GM12878 (cell line): ENCODE results near the gene KIF5A. TPM values are rescaled to one million over a fixed set of nuclear protein-coding genes. Genes with fewer than 3 reads are reported as not detected.

Source experiments
- ATAC-seq: fragments of 200-7000 bp; cut with Tn5 transposase; 3 replicates; pipeline ENCODE4 v1.9.1; 2020; ENCODE audit warnings: mild to moderate bottlenecking, moderate library complexity
- BruUV-seq: library from RNA; stranded (reverse); fragments of 400-500 nt; replicated peaks from 2 replicates; lab custom pipeline; 2021; lab: Mats Ljungman, UMichigan
- CTCF ChIA-PET: fragments of 300-600 bp; sonication (Branson Sonifier 250); formaldehyde crosslinking; extraction: SDS; loops from one replicate; lab custom pipeline; 2021; ENCODE audit warnings: inconsistent platforms; lab: Yijun Ruan, JAX
- POLR2A ChIA-PET: fragments of 350-600 bp; formaldehyde crosslinking; extraction: SDS; loops from one replicate; lab custom pipeline; 2021; ENCODE audit warnings: inconsistent platforms; lab: Charles Lee
- RAD21 ChIA-PET: fragments of 300-600 bp; sonication (Branson Sonifier 250); formaldehyde crosslinking; loops from one replicate; lab custom pipeline; 2023; ENCODE audit warnings: antibody characterized with exemption; ENCODE audit not compliant: unreplicated experiment; lab: Charles Lee
- SMC1A ChIA-PET: fragments of 300-600 bp; sonication (Branson Sonifier 250); formaldehyde crosslinking; loops from one replicate; lab custom pipeline; 2023; ENCODE audit not compliant: unreplicated experiment, uncharacterized antibody; lab: Charles Lee
- DNase-seq: peaks from one replicate; pipeline ENCODE4 v3.0.0-alpha.2; 2011; ENCODE audit warnings: low read depth, low spot score
- FAIRE-seq: peaks from 3 replicates; lab custom pipeline; 2011; peaks lifted over from hg19 to GRCh38; lab: Jason Lieb, UNC
- H2AFZ ChIP-seq: 2 replicates; pipeline ENCODE4 v1.6.0; 2011; ENCODE audit warnings: low read depth, low read length, control low read depth; ENCODE audit not compliant: control insufficient read depth
- H3K27ac ChIP-seq: 2 replicates; pipeline ENCODE4 v1.5.1; 2011; ENCODE audit warnings: control low read depth; ENCODE audit not compliant: control insufficient read depth, insufficient read depth
- H3K27me3 ChIP-seq, 2 experiments: replicated peaks in 1 of 2; 2 replicates each; pipeline versions ENCODE4 v1.6.0 to v1.6.1; 2011; ENCODE audit warnings: low read length in 1 of 2; ENCODE audit not compliant: control insufficient read depth in 2 of 2, insufficient read depth in 2 of 2
- H3K36me3 ChIP-seq, 2 experiments: 2 replicates each; pipeline ENCODE4 v1.5.1; 2011; ENCODE audit warnings: low read length in 1 of 2; ENCODE audit not compliant: control insufficient read depth in 2 of 2, insufficient read depth in 2 of 2
- H3K4me1 ChIP-seq: 2 replicates; pipeline ENCODE4 v1.6.1; 2011; ENCODE audit warnings: mild to moderate bottlenecking, low read length, moderate library complexity, mixed read lengths; ENCODE audit not compliant: control insufficient read depth, insufficient read depth
- H3K4me2 ChIP-seq: 2 replicates; pipeline ENCODE4 v1.6.0; 2011; ENCODE audit warnings: control low read depth; ENCODE audit not compliant: control insufficient read depth, insufficient read depth
- H3K4me3 ChIP-seq: fragments of 200-600 bp; sonication (generic); 2 replicates; pipeline ENCODE4 v1.5.1; 2016
- H3K79me2 ChIP-seq: 2 replicates; pipeline ENCODE4 v1.6.0; 2011; ENCODE audit warnings: low read length; ENCODE audit not compliant: control insufficient read depth, insufficient read depth
- H3K9ac ChIP-seq: 2 replicates; pipeline ENCODE4 v1.8.0; 2011; ENCODE audit warnings: low read length, control low read depth, mixed read lengths; ENCODE audit not compliant: control insufficient read depth, insufficient read depth
- H3K9me3 ChIP-seq: replicated peaks from 3 replicates; pipeline ENCODE4 v1.5.1; 2011; ENCODE audit warnings: mild to moderate bottlenecking, low read length; ENCODE audit not compliant: control insufficient read depth, insufficient read depth
- H4K20me1 ChIP-seq: 2 replicates; pipeline ENCODE4 v1.6.0; 2011; ENCODE audit not compliant: control insufficient read depth, insufficient read depth
- BCL3 ChIP-seq: IDR thresholded peaks from 2 replicates; pipeline ENCODE4 v1.6.1; 2011; ENCODE audit warnings: borderline replicate concordance, low read depth, mild to moderate bottlenecking, moderate library complexity, low read length; ENCODE audit not compliant: insufficient read depth, poor library complexity, severe bottlenecking
- E4F1 ChIP-seq: fragments of 450-650 bp; IDR thresholded peaks from 2 replicates; pipeline ENCODE4 v1.6.1; 2018; ENCODE audit warnings: borderline replicate concordance, mild to moderate bottlenecking; ENCODE audit not compliant: partially characterized antibody
- HDAC2 ChIP-seq: fragments of 200-600 bp; sonication (generic); IDR thresholded peaks from 2 replicates; pipeline ENCODE4 v1.6.1; 2017
- IRF4 ChIP-seq: IDR thresholded peaks from 2 replicates; pipeline ENCODE4 v1.6.1; 2011; ENCODE audit warnings: low read depth, low read length
- MEF2A ChIP-seq: IDR thresholded peaks from 2 replicates; pipeline ENCODE4 v1.6.1; 2011; ENCODE audit warnings: low read depth, mild to moderate bottlenecking, low read length, moderate library complexity; ENCODE audit not compliant: insufficient read depth
- NFYA ChIP-seq: IDR thresholded peaks from 2 replicates; pipeline ENCODE4 v1.6.1; 2011; ENCODE audit warnings: low read depth, mild to moderate bottlenecking, low read length, improper control_type of control experiment, borderline replicate concordance
- PAX8 ChIP-seq: fragments of 450-650 bp; IDR thresholded peaks from 2 replicates; pipeline ENCODE4 v1.6.1; 2017; ENCODE audit warnings: mild to moderate bottlenecking, moderate library complexity
- RBBP5 ChIP-seq: fragments of 200-600 bp; sonication (generic); conservative IDR thresholded peaks from 2 replicates; pipeline ENCODE4 v1.6.1; 2016
- SMC3 ChIP-seq: IDR thresholded peaks from 2 replicates; pipeline ENCODE4 v1.6.1; 2011; ENCODE audit warnings: low read length, improper control_type of control experiment, borderline replicate concordance
- SRF ChIP-seq, 2 experiments: IDR thresholded peaks; 2 replicates each; pipeline ENCODE4 v1.6.1; 2011; ENCODE audit warnings: low read depth in 2 of 2, low read length in 2 of 2, mild to moderate bottlenecking in 1 of 2, moderate library complexity in 1 of 2
- YY1 ChIP-seq: IDR thresholded peaks from 2 replicates; pipeline ENCODE4 v1.6.1; 2011; ENCODE audit warnings: low read depth, mild to moderate bottlenecking, low read length
- ZNF622 ChIP-seq: fragments of 450-650 bp; IDR thresholded peaks from 2 replicates; pipeline ENCODE4 v1.6.1; 2017; ENCODE audit warnings: mild to moderate bottlenecking, inconsistent platforms
- WGBS: methylation state at CpG from one replicate; pipeline ENCODE4 v1.1.6; 2016; ENCODE audit warnings: low lambda C conversion rate; ENCODE audit not compliant: insufficient replicate concordance, insufficient coverage; ENCODE audit errors: missing lambda C conversion rate; 5-methylcytosine and 5-hydroxymethylcytosine counted together
- in situ Hi-C: fragments of 300-500 bp; cut with MboI; formaldehyde crosslinking; loops from 9 replicates; pipeline ENCODE4 v1.14.3; 2018; ENCODE audit warnings: mixed read lengths
- intact Hi-C: fragments of 100-400 bp; cut with micrococcal nuclease; formaldehyde crosslinking; loops from one replicate; pipeline ENCODE4 v1.14.2; 2022; ENCODE audit not compliant: unreplicated experiment
- polyA plus RNA-seq, 11 experiments: library from polyadenylated mRNA; depleted of rRNA in 4 of 11; unstranded in 6 of 11; stranded (reverse) in 5 of 11; fragments of >200 nt; fragmentation: Nextera tagmentation in 4 of 11; fragmentation: Illumina TruSeq in 1 of 11; extraction: Ambion mirVana in 4 of 11; extraction: Trizol in 1 of 11; gene quantifications; 1 replicate in 1 of 11; 2 replicates in 10 of 11; pipeline versions ENCODE4 v1.2.1 to v1.2.3, GENCODE V29; 2011 to 2016; ENCODE audit warnings: inconsistent platforms in 2 of 11, missing spikeins in 2 of 11, low read depth in 1 of 11
- total RNA-seq, 4 experiments: library from RNA; depleted of rRNA in 3 of 4; stranded (reverse); fragments of >200 nt in 3 of 4; fragmentation: Illumina TruSeq in 1 of 4; extraction: Trizol in 1 of 4; gene quantifications; 2 replicates each; pipeline versions ENCODE4 v1.2.1 to v1.2.3, GENCODE V29; 2013 to 2021
- TF ChIP-seq, protein P1 (sequence below): fragments of 150-350 bp; IDR thresholded peaks from 2 replicates; pipeline ENCODE4 v1.6.1; 2014; ENCODE audit warnings: mild to moderate bottlenecking, low read depth, low read length

Gene KIF5A
- total and polyA plus RNA-seq, 10 of the 15 experiments (the other 5 are each of a cell fraction or from before 2014, with no cell fraction given): 0.35 to 2.9 (median 0.97) TPM

DNA sequence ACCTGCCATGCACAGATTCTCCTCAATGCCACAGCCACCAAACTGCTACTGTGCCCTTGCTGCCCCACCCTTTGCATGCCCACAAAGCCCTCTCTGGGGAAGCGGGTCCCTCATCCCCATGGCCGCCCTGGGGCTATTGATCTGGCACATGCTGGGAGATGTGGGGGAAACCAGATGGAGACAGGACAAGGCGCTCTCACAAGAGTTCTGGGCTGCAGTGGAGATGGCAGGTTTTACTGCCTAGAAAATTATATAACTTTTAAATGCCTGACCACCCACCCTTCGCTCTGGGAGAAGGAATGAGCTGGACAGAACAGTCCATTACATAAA lies 30.6 kb downstream of the KIF5A start (continued):
- TF ChIP-seq, protein P1, sequence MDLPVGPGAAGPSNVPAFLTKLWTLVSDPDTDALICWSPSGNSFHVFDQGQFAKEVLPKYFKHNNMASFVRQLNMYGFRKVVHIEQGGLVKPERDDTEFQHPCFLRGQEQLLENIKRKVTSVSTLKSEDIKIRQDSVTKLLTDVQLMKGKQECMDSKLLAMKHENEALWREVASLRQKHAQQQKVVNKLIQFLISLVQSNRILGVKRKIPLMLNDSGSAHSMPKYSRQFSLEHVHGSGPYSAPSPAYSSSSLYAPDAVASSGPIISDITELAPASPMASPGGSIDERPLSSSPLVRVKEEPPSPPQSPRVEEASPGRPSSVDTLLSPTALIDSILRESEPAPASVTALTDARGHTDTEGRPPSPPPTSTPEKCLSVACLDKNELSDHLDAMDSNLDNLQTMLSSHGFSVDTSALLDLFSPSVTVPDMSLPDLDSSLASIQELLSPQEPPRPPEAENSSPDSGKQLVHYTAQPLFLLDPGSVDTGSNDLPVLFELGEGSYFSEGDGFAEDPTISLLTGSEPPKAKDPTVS: no peak
- TF ChIP-seq, all 136 proteins: peak for 0

- FAIRE-seq (no peak), ATAC-seq (no peak), DNase-seq (no peak)
- SMC1A ChIA-PET: interaction anchor here (1.0 to 4.2 kb wide), 6 partner anchors 10 to 159 kb away, joined by 3 to 16 read pairs (median 5); partner anchors contain the start of genes B4GALNT1 and PIP4K2C
- Histone ChIP-seq H3K4me1 (no peaks in the 10 kb centered on the region), H3K27me3 (no peaks in the 10 kb centered on the region; a peak in 1 of 4 replicates), H3K9ac (no peak overlapping the region), H2AFZ (no peak overlapping the region), H3K4me3 (no peak overlapping the region), H3K4me2 (no peak overlapping the region), H3K9me3 (no peaks in the 10 kb centered on the region), H3K36me3 (no peaks in the 10 kb centered on the region), H3K27ac (no peak overlapping the region), H3K79me2 (no peaks in the 10 kb centered on the region), H4K20me1 (no peaks in the 10 kb centered on the region)
- no TSS peak for BruUV-seq
- intact Hi-C loops: loop anchor here (10.0 kb wide), 1 partner anchor 323 kb away; no protein-coding TSS in a partner anchor
- 46% methylated on average over 1 of the region's 1 CpG for WGBS
- CTCF ChIA-PET: interaction anchor here (0.6 to 7.8 kb wide), 15 partner anchors 10 to 163 kb away, joined by 3 to 119 read pairs (median 5); partner anchors contain the start of genes B4GALNT1, DCTN2, INHBE and PIP4K2C
- RAD21 ChIA-PET: interaction anchor here (0.7 to 5.3 kb wide), 5 partner anchors 38 to 160 kb away, joined by 3 to 28 read pairs (median 3); partner anchors contain the start of gene B4GALNT1
- no peak for TF ChIP-seq SMC3
- no peak for TF ChIP-seq SRF (IDR thresholded peaks at IDR 0.05; ENCODE audit: low read depth in 2 of 2, low read length in 2 of 2)
- no peak for TF ChIP-seq PAX8
- TF ChIP-seq MEF2A: no peak
- TF ChIP-seq HDAC2: no peak
- no peak for TF ChIP-seq E4F1
- TF ChIP-seq IRF4: no peak
- TF ChIP-seq BCL3: no peak
- no peak for TF ChIP-seq ZNF622
- TF ChIP-seq RBBP5: no peak
- no peak for TF ChIP-seq YY1
- TF ChIP-seq NFYA: no peak
- in situ Hi-C loops: no loop called here
- POLR2A ChIA-PET: no interaction called here
Measured at GRCh38 chr12:57581802-57582201, 32.0 kb downstream of the KIF5A start.
